ENCODE data around the gene LSAMP. TPM values are rescaled to one million over a fixed set of nuclear protein-coding genes. Genes with fewer than 3 reads are reported as not detected.
A peak's percentile ranks its signal among the peaks of the same experiment; 100 is the strongest.

Gene LSAMP
- total RNA-seq, 1 experiment from 2014 or later: 0.16 TPM

GRCh38 chr3:115930168-115930567, 515.1 kb downstream of the LSAMP start:
- Histone ChIP-seq H3K4me3 (no peak overlapping the region), H3K9me3 (no peaks in the 10 kb centered on the region)
- DNase-seq: no peak

GRCh38 chr3:115928376-115928775, 516.9 kb downstream of the LSAMP start:
- Histone ChIP-seq H3K27me3 (no peaks in the 10 kb centered on the region), H3K36me3 (no peaks in the 10 kb centered on the region), H3K4me3 (no peak overlapping the region), H3K9me3 (no peaks in the 10 kb centered on the region)
- DNase-seq: no peak

More at GRCh38 chr3:115930168-115930567, 515.1 kb downstream of the LSAMP start:
- Histone ChIP-seq H3K36me3 (no peaks in the 10 kb centered on the region), H3K27me3 (no peaks in the 10 kb centered on the region)

GRCh38 chr3:115927197-115927596, 518.1 kb downstream of the LSAMP start:
- no peak for DNase-seq
- no peak overlapping the region for H3K4me3 ChIP-seq
- H3K27me3 ChIP-seq: no peaks in the 10 kb centered on the region
- no peaks in the 10 kb centered on the region for H3K36me3 ChIP-seq
- H3K9me3 ChIP-seq: no peaks in the 10 kb centered on the region

- Histone ChIP-seq H3K9me3 (peaks cover 6% of the 10 kb centered on the region; the same call in 1 of the 2 replicates), H3K27me3 (no peaks in the 10 kb centered on the region), H3K4me3 (no peak overlapping the region), H3K36me3 (no peaks in the 10 kb centered on the region)
- DNase-seq: peak; percentile 2
These were observed 522.5 kb downstream of the LSAMP start for GRCh38 chr3:115922681-115923347.

GRCh38 chr3:115921711-115922110, 523.6 kb downstream of the LSAMP start:
- no peaks in the 10 kb centered on the region for H3K27me3 ChIP-seq

GRCh38 chr3:115918900-115919299, 526.4 kb downstream of the LSAMP start:
- no peak for DNase-seq
- H3K27me3 ChIP-seq: no peaks in the 10 kb centered on the region
- peaks cover 6% of the 10 kb centered on the region; the same call in 1 of the 2 replicates for H3K9me3 ChIP-seq
- H3K4me3 ChIP-seq: no peak overlapping the region
- no peaks in the 10 kb centered on the region for H3K36me3 ChIP-seq

More at GRCh38 chr3:115921711-115922110, 523.6 kb downstream of the LSAMP start:
- peaks cover 6% of the 10 kb centered on the region; the same call in 1 of the 2 replicates for H3K9me3 ChIP-seq
- no peak overlapping the region for H3K4me3 ChIP-seq
- DNase-seq: no peak
- H3K36me3 ChIP-seq: no peaks in the 10 kb centered on the region

- Histone ChIP-seq H3K36me3 (no peaks in the 10 kb centered on the region), H3K27me3 (no peaks in the 10 kb centered on the region), H3K9me3 (peaks cover 6% of the 10 kb centered on the region; the same call in 1 of the 2 replicates), H3K4me3 (no peak overlapping the region)
- DNase-seq: no peak
These were observed 528.4 kb downstream of the LSAMP start for GRCh38 chr3:115916866-115917265.

GRCh38 chr3:115915061-115915460, 530.2 kb downstream of the LSAMP start:
- Histone ChIP-seq H3K4me3 (no peak overlapping the region), H3K36me3 (no peaks in the 10 kb centered on the region), H3K9me3 (no peaks in the 10 kb centered on the region), H3K27me3 (no peaks in the 10 kb centered on the region)
- no peak for DNase-seq

GRCh38 chr3:115913069-115913686, 532.1 kb downstream of the LSAMP start:
- no peaks in the 10 kb centered on the region for H3K9me3 ChIP-seq
- H3K36me3 ChIP-seq: no peaks in the 10 kb centered on the region
- DNase-seq: no peak
- H3K4me3 ChIP-seq: no peak overlapping the region
- H3K27me3 ChIP-seq: no peaks in the 10 kb centered on the region

GRCh38 chr3:115912372-115912771, 532.9 kb downstream of the LSAMP start:
- H3K9me3 ChIP-seq: no peaks in the 10 kb centered on the region
- peak; percentile 77 for DNase-seq

GRCh38 chr3:115905871-115906270, 539.4 kb downstream of the LSAMP start:
- 0 out of 2 replicates have a peak, but pooled peaks cover 2% of the 10 kb centered on the region for H3K27me3 ChIP-seq
- DNase-seq: no peak
- no peaks in the 10 kb centered on the region for H3K36me3 ChIP-seq
- no peaks in the 10 kb centered on the region for H3K9me3 ChIP-seq
- no peak overlapping the region for H3K4me3 ChIP-seq

More at GRCh38 chr3:115912372-115912771, 532.9 kb downstream of the LSAMP start:
- H3K36me3 ChIP-seq: no peaks in the 10 kb centered on the region
- no peaks in the 10 kb centered on the region for H3K27me3 ChIP-seq
- H3K4me3 ChIP-seq: no peak overlapping the region

GRCh38 chr3:115903843-115904242, 541.4 kb downstream of the LSAMP start:
- Histone ChIP-seq H3K27me3 (0 out of 2 replicates have a peak, but pooled peaks cover 2% of the 10 kb centered on the region), H3K4me3 (no peak overlapping the region), H3K9me3 (no peaks in the 10 kb centered on the region), H3K36me3 (no peaks in the 10 kb centered on the region)
- no peak for DNase-seq

- Histone ChIP-seq H3K27me3 (0 out of 2 replicates have a peak, but pooled peaks cover 2% of the 10 kb centered on the region), H3K4me3 (no peak overlapping the region), H3K36me3 (no peaks in the 10 kb centered on the region), H3K9me3 (no peaks in the 10 kb centered on the region)
- DNase-seq: no peak
These were observed 544.3 kb downstream of the LSAMP start for GRCh38 chr3:115901008-115901407.

- no peaks in the 10 kb centered on the region for H3K36me3 ChIP-seq
- 0 out of 2 replicates have a peak, but pooled peaks cover 2% of the 10 kb centered on the region for H3K27me3 ChIP-seq
- no peaks in the 10 kb centered on the region for H3K9me3 ChIP-seq
- no peak for DNase-seq
- no peak overlapping the region for H3K4me3 ChIP-seq
These were observed 545.8 kb downstream of the LSAMP start for GRCh38 chr3:115899535-115899934.

- H3K36me3 ChIP-seq: no peaks in the 10 kb centered on the region
- no peak for DNase-seq
- 0 out of 2 replicates have a peak, but pooled peaks cover 2% of the 10 kb centered on the region for H3K27me3 ChIP-seq
- no peak overlapping the region for H3K4me3 ChIP-seq
- no peaks in the 10 kb centered on the region for H3K9me3 ChIP-seq
These were observed 546.5 kb downstream of the LSAMP start for GRCh38 chr3:115898656-115899410.

- H3K4me3 ChIP-seq: no peak overlapping the region
- no peak for DNase-seq
- no peaks in the 10 kb centered on the region for H3K36me3 ChIP-seq
- no peaks in the 10 kb centered on the region for H3K27me3 ChIP-seq
- H3K9me3 ChIP-seq: no peaks in the 10 kb centered on the region
These were observed 554.2 kb downstream of the LSAMP start for GRCh38 chr3:115891006-115891636.

- no peaks in the 10 kb centered on the region for H3K9me3 ChIP-seq
- no peak for DNase-seq
- H3K4me3 ChIP-seq: no peak overlapping the region
- H3K36me3 ChIP-seq: no peaks in the 10 kb centered on the region
- no peaks in the 10 kb centered on the region for H3K27me3 ChIP-seq
These were observed 554.7 kb downstream of the LSAMP start for GRCh38 chr3:115890579-115890978.

All from MG63 (cell line).